IMR-90 (cell line): ENCODE measurements around the gene MAPK8IP1. TPM values are rescaled to one million over a fixed set of nuclear protein-coding genes. Genes with fewer than 3 reads are reported as not detected.

Experiments
- ATAC-seq: fragments of 200-7000 bp; cut with Tn5 transposase; 2 replicates; pipeline ENCODE4 v1.9.1; 2020; ENCODE audit warnings: low read depth, mild to moderate bottlenecking, moderate library complexity
- BruUV-seq: library from RNA; stranded (reverse); fragments of 400-500 nt; replicated peaks from 2 replicates; lab custom pipeline; 2021; lab: Mats Ljungman, UMichigan
- CTCF ChIA-PET: fragments of 300-600 bp; formaldehyde crosslinking; extraction: SDS; loops from one replicate; lab custom pipeline; 2021; ENCODE audit warnings: antibody characterized with exemption; lab: Yijun Ruan, JAX
- POLR2A ChIA-PET: fragments of 300-600 bp; sonication (Branson Sonifier 250); formaldehyde crosslinking; loops from one replicate; lab custom pipeline; 2022; ENCODE audit warnings: antibody characterized with exemption; ENCODE audit not compliant: unreplicated experiment; lab: Charles Lee
- DNase-seq: peaks from one replicate; pipeline ENCODE4 v3.0.0; 2013
- H2AFZ ChIP-seq: replicated peaks from 2 replicates; pipeline ENCODE3; 2013; ENCODE audit warnings: low read length, mild to moderate bottlenecking; ENCODE audit not compliant: poor library complexity
- H2AK5ac ChIP-seq: 2 replicates; pipeline ENCODE4 v1.6.1; 2013; ENCODE audit warnings: low read depth, low read length, inconsistent platforms
- H2AK9ac ChIP-seq: replicated peaks from 2 replicates; pipeline ENCODE3; 2013; ENCODE audit warnings: mild to moderate bottlenecking, low read depth, low read length, moderate library complexity; ENCODE audit not compliant: poor library complexity
- H2BK120ac ChIP-seq: 2 replicates; pipeline ENCODE4 v1.6.1; 2013; ENCODE audit warnings: low read depth, low read length, inconsistent platforms
- H2BK15ac ChIP-seq: 3 replicates; pipeline ENCODE4 v1.6.1; 2013; ENCODE audit warnings: low read depth, low read length, inconsistent platforms
- H2BK20ac ChIP-seq: 2 replicates; pipeline ENCODE4 v1.6.1; 2013; ENCODE audit warnings: low read depth, mild to moderate bottlenecking, inconsistent platforms, low read length, moderate library complexity
- H2BK5ac ChIP-seq: 2 replicates; pipeline ENCODE4 v1.6.1; 2013; ENCODE audit warnings: mild to moderate bottlenecking, low read depth, low read length, inconsistent platforms; ENCODE audit not compliant: poor library complexity, severe bottlenecking
- H3K14ac ChIP-seq: replicated peaks from 2 replicates; pipeline ENCODE4 v1.6.1; 2013; ENCODE audit warnings: low read depth, low read length, inconsistent platforms
- H3K18ac ChIP-seq: 2 replicates; pipeline ENCODE4 v1.6.1; 2013; ENCODE audit warnings: low read depth, low read length, control low read depth
- H3K23ac ChIP-seq: 2 replicates; pipeline ENCODE4 v1.6.1; 2013; ENCODE audit warnings: low read depth, low read length, inconsistent platforms
- H3K27ac ChIP-seq: 2 replicates; pipeline ENCODE4 v1.5.1; 2013; ENCODE audit warnings: mild to moderate bottlenecking, control low read depth, low read length; ENCODE audit not compliant: insufficient read depth
- H3K27me3 ChIP-seq: 2 replicates; pipeline ENCODE4 v1.6.1; 2013; ENCODE audit warnings: low read length; ENCODE audit not compliant: control insufficient read depth, insufficient read depth
- H3K36me3 ChIP-seq: 2 replicates; pipeline ENCODE4 v1.6.1; 2013; ENCODE audit warnings: low read length, mixed read lengths; ENCODE audit not compliant: control insufficient read depth, insufficient read depth
- H3K4ac ChIP-seq: 2 replicates; pipeline ENCODE4 v1.6.1; 2013; ENCODE audit warnings: low read depth, low read length, inconsistent platforms
- H3K4me1 ChIP-seq: 2 replicates; pipeline ENCODE4 v1.6.1; 2013; ENCODE audit warnings: low read length, mixed read lengths; ENCODE audit not compliant: control insufficient read depth, insufficient read depth
- H3K4me2 ChIP-seq: 2 replicates; pipeline ENCODE4 v1.6.1; 2013; ENCODE audit warnings: low read depth, mild to moderate bottlenecking, control low read depth, low read length, moderate library complexity
- H3K4me3 ChIP-seq: 2 replicates; pipeline ENCODE4 v1.5.1; 2013; ENCODE audit warnings: low read depth, mild to moderate bottlenecking, control low read depth, low read length, moderate library complexity; ENCODE audit not compliant: insufficient read depth
- H3K56ac ChIP-seq: 2 replicates; pipeline ENCODE4 v1.6.1; 2013; ENCODE audit warnings: low read length, inconsistent platforms; ENCODE audit not compliant: insufficient read depth; ENCODE audit errors: extremely low read depth
- H3K79me1 ChIP-seq, 2 experiments: 2 replicates each; pipeline ENCODE4 v1.6.1; 2013; ENCODE audit warnings: low read length in 2 of 2, inconsistent platforms in 1 of 2, low read depth in 1 of 2
- H3K9ac ChIP-seq: 2 replicates; pipeline ENCODE4 v1.6.1; 2013; ENCODE audit warnings: low read depth, low read length, control low read depth
- H3K9me1 ChIP-seq: 2 replicates; pipeline ENCODE4 v1.6.1; 2013; ENCODE audit warnings: low read length, inconsistent platforms; ENCODE audit not compliant: insufficient read depth
- H3K9me3 ChIP-seq: 2 replicates; pipeline ENCODE4 v1.6.1; 2013; ENCODE audit warnings: low read length; ENCODE audit not compliant: control insufficient read depth, insufficient read depth
- H4K20me1 ChIP-seq: 2 replicates; pipeline ENCODE4 v1.6.1; 2013; ENCODE audit warnings: low read length, inconsistent platforms; ENCODE audit not compliant: insufficient read depth
- H4K5ac ChIP-seq: 2 replicates; pipeline ENCODE4 v1.6.1; 2013; ENCODE audit warnings: mild to moderate bottlenecking, low read depth, low read length, control low read depth
- H4K8ac ChIP-seq, 2 experiments: 2 replicates each; pipeline ENCODE4 v1.6.1; 2013; ENCODE audit warnings: low read depth in 2 of 2, low read length in 2 of 2, control low read depth in 1 of 2, inconsistent platforms in 1 of 2
- H4K91ac ChIP-seq: 2 replicates; pipeline ENCODE4 v1.6.1; 2013; ENCODE audit warnings: low read depth, low read length, inconsistent platforms; ENCODE audit not compliant: insufficient read depth
- BHLHE40 ChIP-seq: fragments of 150-350 bp; IDR thresholded peaks from 2 replicates; pipeline ENCODE4 v1.6.1; 2016; ENCODE audit warnings: mild to moderate bottlenecking, low read depth, low read length
- CTCF ChIP-seq: conservative IDR thresholded peaks from 2 replicates; pipeline ENCODE4 v1.5.1; 2012; ENCODE audit warnings: mild to moderate bottlenecking, low read depth, low read length, improper control_type of control experiment
- ELK1 ChIP-seq: fragments of 150-350 bp; IDR thresholded peaks from 2 replicates; pipeline ENCODE4 v1.6.1; 2016; ENCODE audit warnings: low read depth, mild to moderate bottlenecking, low read length, moderate library complexity, borderline replicate concordance
- MAZ ChIP-seq: IDR thresholded peaks from 2 replicates; pipeline ENCODE4 v1.6.1; 2012; ENCODE audit warnings: low read depth, mild to moderate bottlenecking, low read length, improper control_type of control experiment, moderate library complexity, borderline replicate concordance
- MXI1 ChIP-seq: IDR thresholded peaks from 2 replicates; pipeline ENCODE4 v1.6.1; 2012; ENCODE audit warnings: low read depth, mild to moderate bottlenecking, low read length, moderate library complexity, borderline replicate concordance
- RCOR1 ChIP-seq: IDR thresholded peaks from 2 replicates; pipeline ENCODE4 v1.6.1; 2012; ENCODE audit warnings: mild to moderate bottlenecking, low read length, improper control_type of control experiment; ENCODE audit not compliant: insufficient replicate concordance
- RFX5 ChIP-seq: IDR thresholded peaks from 2 replicates; pipeline ENCODE4 v1.8.0; 2012; ENCODE audit warnings: low read depth, mild to moderate bottlenecking, low read length, moderate library complexity
- SMC3 ChIP-seq: fragments of 150-350 bp; IDR thresholded peaks from 2 replicates; pipeline ENCODE4 v1.6.1; 2016; ENCODE audit warnings: low read depth, mild to moderate bottlenecking, antibody characterized with exemption, low read length, moderate library complexity
- WGBS, 2 experiments: methylation state at CpG; one replicate each; pipeline versions ENCODE4 v1.1.5 to v1.1.7; 2013; ENCODE audit warnings: missing lambda C conversion rate in 2 of 2; ENCODE audit not compliant: insufficient read length in 1 of 2; ENCODE audit errors: extremely low coverage in 2 of 2; 5-methylcytosine and 5-hydroxymethylcytosine counted together
- dilution Hi-C: fragments of 300-500 bp; cut with HindIII; formaldehyde crosslinking; loops from one replicate; pipeline ENCODE4 v1.14.3; 2018; ENCODE audit warnings: low sequenced_read_pairs; ENCODE audit not compliant: unreplicated experiment
- in situ Hi-C: fragments of 300-500 bp; cut with MboI; formaldehyde crosslinking; loops from 3 replicates; pipeline ENCODE4 v1.14.3; 2019; ENCODE audit warnings: low sequenced_read_pairs, inconsistent platforms, mixed read lengths
- intact Hi-C: fragments of 100-400 bp; cut with micrococcal nuclease; formaldehyde crosslinking; loops from 2 replicates; pipeline ENCODE4 v1.10.0; 2022
- polyA plus RNA-seq, 3 experiments: library from polyadenylated mRNA; depleted of rRNA; stranded (reverse); fragments of >200 nt; gene quantifications; 2 replicates each; pipeline ENCODE4 v1.2.3, GENCODE V29; 2012; ENCODE audit warnings: low replicate concordance in 1 of 3
- total RNA-seq: library from RNA; depleted of rRNA; stranded (reverse); fragments of >200 nt; gene quantifications from 2 replicates; pipeline ENCODE4 v1.2.3, GENCODE V29; 2012

The MAPK8IP1 gene
- total and polyA plus RNA-seq, 2 of the 4 experiments (the other 2 are of a cell fraction): 6.5 to 9.6 TPM

- H3K79me1 ChIP-seq: peaks cover 18 to 32% of the 10 kb centered on the region in 2 experiments
- H2AK9ac ChIP-seq: no peak overlapping the region
- H4K5ac ChIP-seq: no peak overlapping the region
- in situ Hi-C loops: no loop called here
- H3K9me1 ChIP-seq: 0 out of 2 replicates have a peak, but pooled peaks cover 8% of the 10 kb centered on the region
- intact Hi-C loops: no loop called here
- no peak overlapping the region for H3K9ac ChIP-seq
- no peaks in the 10 kb centered on the region for H3K9me3 ChIP-seq
- no peak overlapping the region for H2BK5ac ChIP-seq
- WGBS, 2 experiments: no CpG with 5 or more reads among the region's 13 CpGs
- H3K36me3 ChIP-seq: peaks cover 30% of the 10 kb centered on the region
- no peak overlapping the region for H3K23ac ChIP-seq
- H2BK120ac ChIP-seq: no peak overlapping the region
- H3K4me1 ChIP-seq: no peaks in the 10 kb centered on the region
- no peak for ATAC-seq
- H2AFZ ChIP-seq: no peak overlapping the region
- no peak overlapping the region for H3K4me2 ChIP-seq
- CTCF ChIA-PET: interaction anchor here (0.6 kb wide), 1 partner anchor 55 kb away, joined by 3 read pairs; no protein-coding TSS in a partner anchor
- DNase-seq: no peak
- H3K14ac ChIP-seq: no peak overlapping the region
- no peak overlapping the region for H2BK20ac ChIP-seq
- H4K8ac ChIP-seq: no peak overlapping the region
- no peak overlapping the region for H3K56ac ChIP-seq
- no peak overlapping the region for H4K91ac ChIP-seq
- peaks cover 7% of the 10 kb centered on the region; the same call in 1 of the 2 replicates for H4K20me1 ChIP-seq
- POLR2A ChIA-PET: no interaction called here
- no peak overlapping the region for H2AK5ac ChIP-seq
- no peak overlapping the region for H3K4me3 ChIP-seq
- dilution Hi-C loops: no loop called here
- BruUV-seq: no TSS peak
- H3K27me3 ChIP-seq: no peaks in the 10 kb centered on the region
- no peak overlapping the region for H2BK15ac ChIP-seq
- no peak overlapping the region for H3K4ac ChIP-seq
- TF ChIP-seq BHLHE40 (no peak), MAZ (no peak), RCOR1 (no peak), RFX5 (no peak), SMC3 (no peak), CTCF (no peak), MXI1 (no peak), ELK1 (no peak)
- no peak overlapping the region for H3K27ac ChIP-seq
- no peak overlapping the region for H3K18ac ChIP-seq
Observed at GRCh38 chr11:45915446-45915845, 30.0 kb downstream of the MAPK8IP1 start.
